DMS79 treated with DMSO at 0.1 percent for 48 hours (cell line): ENCODE results near the gene PLEK2.
A peak's percentile ranks its signal among the peaks of the same experiment; 100 is the strongest.

Experiments
- DNase-seq: peaks from one replicate; lab custom pipeline; 2025; lab: John Stamatoyannopoulos, UW

PLEK2 gene

DNA sequence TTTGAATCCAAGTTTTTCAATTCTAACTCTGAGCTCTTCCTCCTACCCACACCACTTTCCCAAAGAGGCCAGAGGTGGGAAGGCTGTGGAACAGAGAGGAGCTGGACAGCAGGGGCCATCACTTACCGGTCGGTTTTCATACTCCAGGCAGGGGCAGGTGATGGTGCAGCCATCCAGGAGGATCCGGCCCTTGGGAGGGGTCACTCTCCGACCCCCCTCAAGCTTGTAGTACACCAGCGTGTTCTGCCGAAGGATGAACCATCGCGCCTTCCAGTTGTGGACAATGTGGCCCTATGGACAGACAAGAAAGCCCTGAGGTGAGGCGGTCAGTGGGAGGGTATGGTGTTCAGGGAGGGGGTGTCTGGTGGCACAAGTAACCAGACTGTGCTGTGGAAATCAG is 14.4 kb downstream of the PLEK2 start:
- no peak for DNase-seq

GRCh38 chr14:67396381-67396970 is 15.5 kb downstream of the PLEK2 start:
- no peak for DNase-seq

DNA sequence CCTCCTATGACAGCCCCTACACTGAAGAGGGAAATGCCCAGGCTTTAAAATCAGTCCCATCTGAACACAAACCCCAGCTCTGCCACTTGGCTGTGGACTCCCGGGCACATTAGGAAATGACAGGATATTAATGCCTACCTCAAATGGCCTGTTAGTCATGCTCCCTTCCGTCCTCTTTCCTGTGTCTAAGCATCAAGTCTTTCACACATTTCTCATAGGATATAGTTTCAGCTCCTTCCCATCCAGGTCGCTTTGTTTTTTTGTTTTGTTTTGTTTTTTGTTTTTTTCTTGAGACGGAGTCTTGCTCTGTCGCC is 16.1 kb downstream of the PLEK2 start:
- DNase-seq, result no peak

GRCh38 chr14:67395086-67395875 is 16.7 kb downstream of the PLEK2 start:
- no peak for DNase-seq

- DNase-seq, result no peak
Measured at GRCh38 chr14:67393689-67394088, 18.3 kb downstream of the PLEK2 start.

DNA sequence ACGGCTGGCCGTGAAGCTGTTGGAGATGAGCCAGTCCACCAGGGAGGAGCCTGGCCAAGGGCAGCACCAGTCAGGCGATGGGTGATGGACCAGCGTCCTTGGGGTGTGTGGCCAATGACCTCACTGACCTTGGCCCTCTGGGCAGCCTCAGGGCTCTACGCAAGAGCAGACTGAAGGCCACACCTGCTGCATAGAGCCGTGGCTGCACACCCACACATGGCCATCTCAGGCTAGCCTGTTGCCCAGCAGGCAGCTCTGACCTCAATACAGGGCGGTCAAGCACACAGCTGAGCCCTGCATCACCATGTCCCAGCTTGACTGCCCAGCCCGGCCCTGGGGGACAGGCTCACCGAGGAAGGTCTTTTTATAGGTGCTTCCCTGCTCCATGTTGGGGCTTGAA is 19.2 kb downstream of the PLEK2 start:
- no peak for DNase-seq

- no peak for DNase-seq
Measured at GRCh38 chr14:67392123-67392522, 19.8 kb downstream of the PLEK2 start.

DNA sequence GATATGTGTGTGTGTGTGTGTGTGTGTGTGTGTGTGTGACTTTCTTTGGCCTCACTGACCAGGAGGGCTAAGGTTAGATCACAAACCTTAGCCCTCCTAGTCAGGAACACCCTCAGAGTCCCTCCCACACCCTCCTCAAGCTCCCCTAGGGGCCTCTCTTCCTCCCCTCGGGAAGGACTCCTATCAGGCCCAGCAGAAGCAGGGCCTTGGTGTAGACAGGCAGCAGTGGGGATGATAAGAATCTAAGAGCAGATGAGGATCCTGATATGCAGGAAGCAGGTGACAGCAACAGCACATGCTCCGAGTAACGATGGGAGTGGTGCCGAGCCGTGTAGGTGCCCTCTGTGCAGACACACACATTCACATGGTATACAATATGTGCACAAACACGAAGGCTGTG is 20.7 kb downstream of the PLEK2 start:
- DNase-seq, result no peak

GRCh38 chr14:67389811-67390534 is 22.0 kb downstream of the PLEK2 start:
- no peak for DNase-seq

GRCh38 chr14:67389275-67389674 is 22.7 kb downstream of the PLEK2 start:
- DNase-seq, result no peak

- DNase-seq, result no peak
Measured at GRCh38 chr14:67387195-67387594, 24.8 kb downstream of the PLEK2 start.

DNA sequence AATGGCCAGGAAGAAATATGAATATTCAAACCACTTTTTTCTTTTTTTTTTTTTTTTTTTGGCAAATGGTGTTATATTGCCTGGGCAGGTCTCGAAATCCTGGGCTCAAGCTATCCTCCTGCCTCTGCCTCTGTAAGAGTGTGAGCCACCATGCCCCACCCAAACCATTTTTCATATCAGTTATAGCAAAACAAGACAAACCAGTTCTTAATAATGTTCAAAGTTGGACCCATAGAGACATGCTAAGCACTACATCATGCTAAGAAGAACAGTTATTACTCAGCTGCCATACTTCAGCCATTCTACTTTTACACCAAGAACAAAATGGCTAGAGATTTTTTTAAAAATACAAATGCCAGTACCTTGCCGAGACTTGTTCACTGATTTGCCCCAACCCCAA is 26.3 kb downstream of the PLEK2 start:
- peak; percentile 93 for DNase-seq

- peak; percentile 95 for DNase-seq
Measured at GRCh38 chr14:67385120-67385519, 26.8 kb downstream of the PLEK2 start.

DNA sequence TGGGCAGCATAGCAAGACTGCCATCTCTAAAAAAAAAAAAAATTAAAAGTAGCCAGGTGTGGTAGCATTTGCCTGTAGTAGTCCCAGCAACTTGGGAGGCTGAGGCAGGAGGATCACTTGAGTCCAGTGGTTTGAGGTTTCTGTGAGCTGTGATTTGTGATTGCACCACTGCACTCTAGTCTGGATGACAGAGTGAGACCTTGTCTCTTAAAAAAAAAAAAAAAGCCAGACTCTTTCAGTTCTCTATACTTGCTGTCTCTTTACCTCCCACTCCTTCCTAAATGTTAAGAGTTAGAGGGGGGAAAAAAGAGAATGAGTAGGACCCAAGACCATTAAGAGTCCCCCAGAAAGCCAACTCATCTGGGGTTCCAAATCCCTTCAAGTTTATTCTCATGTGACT is 34.0 kb downstream of the PLEK2 start:
- DNase-seq, result no peak

GRCh38 chr14:67373347-67373746 is 38.6 kb downstream of the PLEK2 start:
- DNase-seq, result no peak

DNA sequence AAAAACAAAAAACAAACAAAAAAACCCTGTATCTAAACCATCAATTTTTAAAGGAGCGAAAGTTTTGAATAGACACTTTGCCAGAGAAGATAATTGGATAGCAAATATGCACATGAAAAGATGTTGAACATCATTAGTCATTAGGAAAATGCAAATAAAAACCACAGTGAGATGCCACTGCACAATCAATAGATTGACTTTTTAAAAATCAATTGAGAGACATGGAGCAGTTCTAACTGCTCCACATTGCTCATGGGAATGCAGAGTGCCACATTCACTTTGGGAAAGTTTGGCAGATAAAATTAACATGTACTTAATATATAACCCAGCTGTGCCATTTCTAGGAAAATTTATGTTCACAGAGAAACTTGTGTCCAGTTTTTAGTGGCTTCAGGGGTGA is 39.1 kb downstream of the PLEK2 start:
- no peak for DNase-seq

DNA sequence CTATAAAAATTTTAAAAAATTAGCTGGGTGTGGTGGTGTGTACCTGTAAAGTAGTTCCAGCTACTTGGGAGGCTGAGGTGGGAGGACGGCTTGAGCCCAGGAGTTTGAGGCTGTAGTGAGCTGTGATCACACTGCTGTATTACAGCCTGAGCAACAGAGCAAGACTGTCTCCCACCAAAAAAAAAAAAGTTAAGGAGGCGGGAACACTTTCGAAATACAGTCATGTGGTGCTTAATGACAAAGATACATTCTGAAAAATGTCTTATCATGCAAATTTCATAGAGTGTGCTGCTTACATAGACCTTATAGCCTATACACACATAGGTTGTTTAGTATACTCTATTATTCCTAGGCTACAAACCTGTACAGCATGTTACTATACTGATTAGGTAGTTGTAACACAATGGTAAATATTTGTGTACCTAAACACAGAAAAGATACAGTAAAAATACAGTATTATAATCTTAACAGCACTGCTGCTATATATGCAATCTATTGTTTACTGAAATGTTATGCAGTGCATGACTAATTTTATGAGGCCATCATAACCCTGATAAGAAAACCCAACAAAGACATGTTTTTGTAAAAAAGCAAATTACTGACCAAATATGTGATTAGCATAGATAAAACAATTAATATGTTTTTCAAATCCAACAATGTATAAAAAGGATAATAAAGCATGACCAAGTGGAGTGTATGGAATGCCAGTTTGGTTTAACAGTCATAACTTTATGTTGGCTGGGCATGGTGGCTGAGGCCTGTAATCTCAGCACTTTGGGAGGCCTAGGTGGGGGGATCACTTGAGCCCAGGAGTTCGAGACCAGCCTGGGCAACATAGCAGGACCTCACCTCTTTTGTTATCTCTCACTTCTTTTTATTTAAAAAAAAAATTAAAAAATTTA is 40.5 kb downstream of the PLEK2 start:
- DNase-seq, result no peak

DNA sequence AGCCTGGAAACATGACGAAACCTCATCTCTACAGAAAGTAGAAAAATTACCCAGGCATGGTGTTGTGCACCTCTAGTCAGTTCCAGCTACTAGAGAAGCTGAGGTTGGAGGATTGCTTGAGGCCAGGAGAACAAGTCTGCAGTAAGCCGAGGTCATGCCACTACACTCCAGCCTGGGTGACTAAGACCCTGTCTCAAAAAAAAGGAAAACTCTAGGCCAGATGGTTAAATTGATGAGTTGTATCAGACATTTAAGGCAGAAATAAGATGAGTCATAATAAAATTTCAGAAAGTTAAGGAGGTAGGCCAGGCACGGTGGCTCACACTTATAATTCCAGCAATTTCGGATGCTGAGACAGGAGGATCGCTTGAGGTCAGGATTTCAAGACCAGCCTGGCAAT is 41.1 kb downstream of the PLEK2 start:
- no peak for DNase-seq

GRCh38 chr14:67365476-67365875 is 46.5 kb downstream of the PLEK2 start:
- DNase-seq, result no peak

GRCh38 chr14:67360470-67361206 is 51.3 kb downstream of the PLEK2 start:
- DNase-seq, result no peak

DNA sequence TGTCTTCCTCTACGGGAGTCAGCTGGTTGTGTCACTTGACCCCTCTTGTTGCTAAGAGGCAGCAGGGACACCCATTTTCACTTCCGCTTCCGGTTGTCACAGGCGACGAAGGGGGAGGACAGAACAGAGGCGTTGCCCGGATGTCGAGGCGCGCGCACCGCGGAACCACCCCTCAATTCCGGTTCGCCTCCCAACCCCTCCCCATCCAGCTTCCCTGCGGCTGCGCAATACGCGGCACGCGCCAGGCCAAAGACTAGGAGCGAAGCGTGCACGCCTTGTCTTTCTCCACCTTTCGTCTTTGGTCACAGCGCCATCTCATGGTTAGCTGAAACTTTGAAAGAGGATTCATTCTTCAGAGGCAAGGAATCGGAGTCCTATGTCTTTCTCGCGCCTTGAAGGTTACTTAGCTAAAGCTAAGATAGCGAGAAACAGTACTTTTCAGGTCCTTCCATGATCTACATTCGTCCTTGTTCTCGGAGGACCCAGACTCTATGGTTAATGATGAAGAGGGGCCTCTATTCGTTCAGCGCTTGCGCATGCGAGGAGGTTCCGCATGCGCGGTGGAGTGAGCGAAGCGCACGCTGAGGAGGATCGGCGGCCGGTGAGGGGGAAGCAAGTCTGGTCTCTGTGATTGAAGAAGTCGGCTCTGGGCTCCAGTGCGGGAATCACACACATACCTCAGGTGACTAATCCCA is 52.0 kb downstream of the PLEK2 start, which contains the start of the genes ATP6V1D and EIF2S1:
TSS of gene ATP6V1D (minus strand) at position 30 of the 695 bp plus-strand sequence. CDS start 106 bp downstream, outside the sequence.
TSS of gene EIF2S1 (plus strand) at position 554 of the 695 bp plus-strand sequence. CDS start 4,440 bp downstream, outside the sequence.
- peak; percentile 100 for DNase-seq
